ENCODE measurements around the gene MLANA.

DNA sequence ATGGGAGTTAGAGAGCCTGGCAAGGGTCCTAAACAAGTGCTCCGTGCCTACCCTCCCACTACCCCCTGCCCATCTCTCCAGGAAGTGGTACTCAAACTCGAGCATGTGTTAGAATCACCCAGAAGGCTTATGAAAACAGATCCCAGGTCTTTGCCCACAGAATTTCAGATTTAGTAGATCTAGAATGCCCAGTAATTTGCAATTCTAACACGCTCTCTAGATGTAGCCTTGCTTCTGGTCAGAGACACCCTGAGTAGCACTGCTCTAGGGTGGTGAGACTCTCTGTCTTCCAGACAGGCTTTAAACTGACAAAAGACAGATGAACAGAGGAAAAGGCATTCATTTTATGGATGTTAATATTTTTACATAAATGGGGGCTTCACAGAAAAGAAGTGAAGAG is 37.1 kb upstream of the MLANA start:
- TF ChIP-seq CTCF (IDR thresholded peaks at IDR 0.05) (no peak), ZFX (IDR thresholded peaks at IDR 0.05; ENCODE audit: borderline replicate concordance) (no peak)
